Measurements from ENCODE around the gene FAM180B. TPM values are rescaled to one million over a fixed set of nuclear protein-coding genes. Genes with fewer than 3 reads are reported as not detected.

FAM180B gene
- total and polyA plus RNA-seq, 2 experiments from 2014 or later, result not detected

DNA sequence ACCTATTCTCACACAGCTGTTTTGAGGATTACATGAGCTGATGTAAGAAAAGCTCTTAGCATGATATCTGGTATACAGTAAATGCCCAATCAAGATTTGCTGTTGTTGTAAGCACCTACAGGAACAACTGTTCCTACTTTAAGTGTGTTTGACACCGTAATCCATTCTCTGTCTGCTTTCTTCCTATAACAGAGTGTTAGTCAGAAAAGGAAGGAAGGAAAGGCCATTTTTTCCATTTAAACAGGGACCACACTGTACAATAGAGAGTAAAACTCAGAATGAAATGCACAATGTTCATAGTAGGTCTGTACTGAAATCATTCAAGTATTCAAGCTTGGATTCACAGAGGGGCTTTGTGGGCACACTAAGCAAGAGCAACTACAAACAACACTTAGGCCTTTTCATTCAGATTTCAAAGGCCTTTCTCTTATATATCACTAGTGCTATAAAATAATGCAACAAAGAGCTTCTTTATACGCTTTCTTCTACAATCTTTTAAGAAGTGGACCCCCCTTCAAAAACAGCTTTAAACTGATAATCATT lies 34.4 kb downstream of the FAM180B start (continued):
- TF ChIP-seq ZNF462 (CRISPR knock-in tag; IDR thresholded peaks at IDR 0.05), result no peak
- TF ChIP-seq CREB1 (CRISPR knock-in tag; IDR thresholded peaks at IDR 0.05; ENCODE audit: low read depth), result no peak
- no peak for TF ChIP-seq JUNB (IDR thresholded peaks at IDR 0.05; ENCODE audit: unreplicated experiment)

- no peak overlapping the region for H2AFZ ChIP-seq
- ATAC-seq, result no peak
- H3K4me3 ChIP-seq, result no peak overlapping the region
- H3F3A ChIP-seq (replicated peaks; ENCODE audit: low read depth), result 0 out of 2 replicates have a peak, but pooled peaks cover 3% of the 10 kb centered on the region
- H3K9me2 ChIP-seq (ENCODE audit: insufficient read depth), result no peaks in the 10 kb centered on the region
- H3K9me3 Mint-ChIP-seq, result no peaks in the 10 kb centered on the region
- peaks cover 81% of the 10 kb centered on the region for H3K36me3 Mint-ChIP-seq (ENCODE audit: low read depth)
- no peak overlapping the region for H3K4me3 Mint-ChIP-seq
- H3K27ac ChIP-seq (ENCODE audit: low read depth), result no peak overlapping the region
- DNase-seq (ENCODE audit: low spot score), result no peak
- H4K20me1 ChIP-seq (replicated peaks; ENCODE audit: insufficient read depth), result peaks cover 17% of the 10 kb centered on the region
- peaks cover 66% of the 10 kb centered on the region for H3K36me3 ChIP-seq (ENCODE audit: insufficient read depth)
- H3K27me3 Mint-ChIP-seq (ENCODE audit: insufficient read depth, low read depth, poor library complexity), result peaks cover 2% of the 10 kb centered on the region
- H3K4me1 Mint-ChIP-seq, result no peaks in the 10 kb centered on the region
- no peaks in the 10 kb centered on the region for H3K27me3 ChIP-seq (ENCODE audit: insufficient read depth)
- H3K4me2 ChIP-seq, result no peak overlapping the region
- no peak overlapping the region for H3K27ac Mint-ChIP-seq
- H3K79me2 ChIP-seq (replicated peaks; ENCODE audit: insufficient read depth), result no peaks in the 10 kb centered on the region
- H3K4me1 ChIP-seq (ENCODE audit: insufficient read depth), result no peaks in the 10 kb centered on the region
- TF ChIP-seq ZNF462 (CRISPR knock-in tag; IDR thresholded peaks at IDR 0.05), result no peak
- no peak for TF ChIP-seq STAT1 (IDR thresholded peaks at IDR 0.05; ENCODE audit: unreplicated experiment)
- TF ChIP-seq CREB1 (CRISPR knock-in tag; IDR thresholded peaks at IDR 0.05; ENCODE audit: low read depth), result no peak
- no peak for TF ChIP-seq NANOG (IDR thresholded peaks at IDR 0.05; ENCODE audit: borderline replicate concordance)
- TF ChIP-seq EZH2 (IDR thresholded peaks at IDR 0.05; ENCODE audit: low read depth, unreplicated experiment), result no peak
- no peak for TF ChIP-seq ZNF114 (CRISPR knock-in tag; IDR thresholded peaks at IDR 0.05)
Measured at GRCh38 chr11:47626234-47626633, 39.8 kb downstream of the FAM180B start.
